GM13976 (cell line): ENCODE measurements around the gene UQCC2.

ENCODE experiments used
- DNase-seq: peaks from one replicate; pipeline ENCODE4 v3.0.0; 2012; ENCODE audit warnings: low spot score
- in situ Hi-C: fragments of 300-500 bp; cut with MboI; formaldehyde crosslinking; loops from one replicate; pipeline ENCODE4 v1.12.0; 2022; ENCODE audit warnings: low sequenced_read_pairs, mixed read lengths, inconsistent platforms; ENCODE audit not compliant: unreplicated experiment
- TF ChIP-seq, protein P1 (sequence below): IDR thresholded peaks from 2 replicates; pipeline ENCODE4 v1.5.1; 2012; ENCODE audit warnings: borderline replicate concordance, mild to moderate bottlenecking; ENCODE audit not compliant: insufficient read depth; ENCODE audit errors: extremely low read depth, missing control alignments, control extremely low read depth

UQCC2 gene

DNA sequence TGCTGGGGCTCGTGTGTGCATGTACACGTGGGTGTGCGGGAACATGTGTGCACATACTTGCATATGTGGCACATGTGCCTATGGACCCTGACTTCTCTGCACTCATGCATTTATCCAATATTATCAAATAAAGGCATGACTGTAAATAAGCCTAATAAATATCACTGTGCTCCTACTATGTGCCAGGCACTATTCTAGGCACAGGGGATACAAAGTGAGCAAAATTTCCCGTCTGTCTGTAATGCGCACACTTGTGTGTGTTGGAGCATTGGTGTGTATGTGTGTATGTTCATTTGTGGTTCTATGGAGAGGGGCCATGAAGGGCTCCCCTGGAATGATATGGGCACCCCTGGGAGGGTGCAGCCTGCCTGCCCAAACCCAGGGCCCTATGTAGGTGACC, 48.5 kb downstream of the UQCC2 start:
- in situ Hi-C loops: no loop called here
- TF ChIP-seq, protein P1, sequence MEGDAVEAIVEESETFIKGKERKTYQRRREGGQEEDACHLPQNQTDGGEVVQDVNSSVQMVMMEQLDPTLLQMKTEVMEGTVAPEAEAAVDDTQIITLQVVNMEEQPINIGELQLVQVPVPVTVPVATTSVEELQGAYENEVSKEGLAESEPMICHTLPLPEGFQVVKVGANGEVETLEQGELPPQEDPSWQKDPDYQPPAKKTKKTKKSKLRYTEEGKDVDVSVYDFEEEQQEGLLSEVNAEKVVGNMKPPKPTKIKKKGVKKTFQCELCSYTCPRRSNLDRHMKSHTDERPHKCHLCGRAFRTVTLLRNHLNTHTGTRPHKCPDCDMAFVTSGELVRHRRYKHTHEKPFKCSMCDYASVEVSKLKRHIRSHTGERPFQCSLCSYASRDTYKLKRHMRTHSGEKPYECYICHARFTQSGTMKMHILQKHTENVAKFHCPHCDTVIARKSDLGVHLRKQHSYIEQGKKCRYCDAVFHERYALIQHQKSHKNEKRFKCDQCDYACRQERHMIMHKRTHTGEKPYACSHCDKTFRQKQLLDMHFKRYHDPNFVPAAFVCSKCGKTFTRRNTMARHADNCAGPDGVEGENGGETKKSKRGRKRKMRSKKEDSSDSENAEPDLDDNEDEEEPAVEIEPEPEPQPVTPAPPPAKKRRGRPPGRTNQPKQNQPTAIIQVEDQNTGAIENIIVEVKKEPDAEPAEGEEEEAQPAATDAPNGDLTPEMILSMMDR: no peak
- no peak for DNase-seq

DNA sequence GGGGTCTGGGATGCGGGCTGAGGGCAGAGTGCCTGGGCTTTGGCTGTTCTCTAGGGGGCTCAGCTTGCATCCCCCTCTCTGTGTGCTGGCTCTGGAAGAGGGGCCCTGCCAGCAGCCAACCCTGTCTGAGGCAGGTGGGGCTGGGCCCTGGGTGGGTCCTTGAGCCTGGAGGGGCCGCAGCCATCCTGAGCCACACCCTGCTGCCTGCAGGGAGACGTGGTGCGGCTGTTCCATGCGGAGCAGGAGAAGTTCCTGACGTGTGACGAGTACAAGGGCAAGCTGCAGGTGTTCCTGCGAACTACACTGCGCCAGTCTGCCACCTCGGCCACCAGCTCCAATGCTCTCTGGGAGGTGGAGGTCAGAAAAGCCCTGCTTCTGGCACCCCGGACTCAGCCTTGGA, 49.2 kb downstream of the UQCC2 start:
- DNase-seq: no peak
- TF ChIP-seq, protein P1: no peak
- in situ Hi-C loops: no loop called here

DNA sequence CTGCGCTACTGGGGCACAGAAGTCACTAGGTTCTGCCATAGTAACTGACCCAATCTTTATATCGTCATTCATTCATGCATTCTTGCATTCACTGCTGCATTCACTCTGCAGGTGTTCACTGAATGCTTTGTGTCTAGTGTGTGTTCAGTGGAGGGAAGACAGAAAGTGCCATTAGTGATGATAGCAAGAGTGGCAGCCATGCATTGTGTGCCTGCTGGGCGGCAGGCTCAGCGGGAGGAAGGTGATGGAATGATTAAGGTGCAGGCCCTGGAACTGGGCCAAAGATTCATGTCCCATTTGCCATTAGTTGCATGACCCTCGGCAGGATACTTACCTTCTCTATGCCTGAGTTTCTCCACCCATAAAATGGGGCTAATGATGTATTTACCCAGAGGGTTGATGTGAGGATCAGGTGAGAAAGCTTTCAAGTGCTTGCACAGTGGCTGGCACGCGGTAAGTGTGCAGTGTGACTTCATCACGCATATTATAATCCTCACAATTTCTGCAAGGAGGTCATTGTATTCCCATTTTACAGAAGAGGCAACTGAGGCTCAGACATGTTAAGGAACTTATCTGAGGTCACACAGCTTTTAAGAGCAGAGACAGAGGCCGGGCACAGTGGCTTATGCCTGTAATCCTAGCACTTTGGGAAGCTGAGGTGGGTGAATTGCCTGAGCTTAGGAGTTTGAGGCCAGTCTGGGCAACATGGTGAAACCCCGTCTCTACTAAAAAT, 50.2 kb downstream of the UQCC2 start:
- DNase-seq: no peak
- in situ Hi-C loops: no loop called here

DNA sequence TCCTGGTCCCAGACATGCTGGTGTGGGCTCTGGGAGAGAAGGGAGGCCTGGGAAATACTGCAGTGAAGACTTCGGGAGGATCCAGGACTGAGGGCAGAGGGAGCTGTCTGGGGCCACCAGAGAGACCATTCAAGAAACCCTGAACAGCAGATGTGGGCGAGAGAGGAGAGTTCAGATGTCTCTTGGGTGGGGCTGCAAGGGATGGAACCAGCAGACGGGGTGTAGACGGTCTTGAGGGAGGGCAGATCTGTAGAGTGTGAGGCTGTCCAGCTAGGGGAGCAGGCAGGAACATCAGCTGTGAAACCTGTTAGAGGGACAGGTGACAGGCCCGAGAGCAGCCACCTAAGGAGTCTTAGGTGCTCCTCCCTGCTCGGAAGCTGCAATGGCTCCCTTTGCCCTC, 51.5 kb downstream of the UQCC2 start:
- no peak for DNase-seq
- in situ Hi-C loops: no loop called here
- TF ChIP-seq, protein P1: no peak

More for the DNA sequence above, 50.2 kb downstream of the UQCC2 start:
- TF ChIP-seq, protein P1: no peak

DNA sequence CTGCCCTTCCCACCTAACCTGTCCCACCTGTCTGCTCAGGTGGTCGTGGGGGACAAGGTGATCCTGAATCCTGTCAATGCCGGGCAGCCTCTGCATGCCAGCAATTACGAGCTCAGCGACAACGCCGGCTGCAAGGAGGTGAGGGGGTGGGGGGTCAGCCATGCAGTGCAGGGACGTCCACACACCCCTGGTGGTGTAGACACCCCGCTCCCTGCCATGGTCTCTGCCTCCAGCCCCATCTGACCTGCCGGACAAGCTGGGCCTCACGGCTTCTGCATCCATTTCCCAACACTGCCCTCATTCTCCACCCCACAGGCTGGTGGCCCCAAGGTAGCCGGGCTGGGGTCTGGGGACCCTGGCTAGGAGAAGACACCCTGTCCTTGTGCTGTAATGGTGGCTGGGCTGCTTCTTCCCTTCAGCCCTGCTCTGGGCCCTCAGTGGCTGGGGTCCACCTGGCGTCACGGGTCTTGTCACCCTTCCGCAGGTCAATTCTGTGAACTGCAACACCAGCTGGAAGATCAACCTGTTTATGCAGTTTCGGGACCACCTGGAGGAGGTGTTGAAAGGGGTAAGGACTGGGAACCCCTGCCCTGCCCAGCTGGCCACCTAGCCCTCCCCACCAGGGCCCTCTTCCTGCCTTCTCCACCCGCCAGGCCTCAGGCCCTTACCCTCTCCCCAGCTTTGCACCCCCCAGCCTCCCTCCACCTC, 52.4 kb downstream of the UQCC2 start:
- in situ Hi-C loops: no loop called here
- TF ChIP-seq, protein P1: no peak
- DNase-seq: no peak

DNA sequence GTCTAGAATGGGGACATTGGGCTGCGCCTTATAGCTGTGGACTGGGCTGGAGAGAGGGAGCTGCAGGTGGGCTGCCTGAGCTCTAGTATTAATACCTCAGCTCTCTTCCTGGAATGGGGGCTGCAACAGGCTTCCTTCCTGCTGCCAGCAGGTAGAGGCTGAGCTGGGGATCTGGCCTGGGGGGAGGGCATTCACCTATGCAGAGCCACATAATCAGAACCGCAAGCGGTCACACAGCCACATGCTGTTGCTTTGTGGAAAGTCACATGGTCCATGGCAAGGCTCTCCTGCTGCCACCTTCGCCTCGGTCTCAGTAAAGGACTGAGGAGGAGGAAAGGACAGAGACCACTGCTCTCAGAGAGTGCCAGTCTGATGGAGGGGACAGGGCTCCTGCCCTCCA, 54.7 kb downstream of the UQCC2 start:
- in situ Hi-C loops: no loop called here
- no peak for DNase-seq
- TF ChIP-seq, protein P1: no peak
